Gastroesophageal sphincter (tissue), 3 donors: Measurements from ENCODE around the gene PXDN.

Experiments
- POLR2AphosphoS5 ChIP-seq: sonication (generic); formaldehyde crosslinking; IDR thresholded peaks from one replicate; pipeline ENCODE4 v1.6.1; 2017; ENCODE audit warnings: antibody characterized with exemption
- TF ChIP-seq, protein P1 (sequence below), 4 experiments: fragments of 200-600 bp in 2 of 4; fragments of 450-650 bp in 2 of 4; sonication (generic) in 1 of 4; IDR thresholded peaks; one replicate each; pipeline ENCODE4 v1.5.1; 2017 to 2019; ENCODE audit warnings: antibody characterized with exemption in 4 of 4, mild to moderate bottlenecking in 2 of 4, moderate library complexity in 2 of 4

GRCh38 chr2:1647417-1648240 is 96.7 kb downstream of the PXDN start:
- no peak for TF ChIP-seq POLR2AphosphoS5
- TF ChIP-seq, protein P1, sequence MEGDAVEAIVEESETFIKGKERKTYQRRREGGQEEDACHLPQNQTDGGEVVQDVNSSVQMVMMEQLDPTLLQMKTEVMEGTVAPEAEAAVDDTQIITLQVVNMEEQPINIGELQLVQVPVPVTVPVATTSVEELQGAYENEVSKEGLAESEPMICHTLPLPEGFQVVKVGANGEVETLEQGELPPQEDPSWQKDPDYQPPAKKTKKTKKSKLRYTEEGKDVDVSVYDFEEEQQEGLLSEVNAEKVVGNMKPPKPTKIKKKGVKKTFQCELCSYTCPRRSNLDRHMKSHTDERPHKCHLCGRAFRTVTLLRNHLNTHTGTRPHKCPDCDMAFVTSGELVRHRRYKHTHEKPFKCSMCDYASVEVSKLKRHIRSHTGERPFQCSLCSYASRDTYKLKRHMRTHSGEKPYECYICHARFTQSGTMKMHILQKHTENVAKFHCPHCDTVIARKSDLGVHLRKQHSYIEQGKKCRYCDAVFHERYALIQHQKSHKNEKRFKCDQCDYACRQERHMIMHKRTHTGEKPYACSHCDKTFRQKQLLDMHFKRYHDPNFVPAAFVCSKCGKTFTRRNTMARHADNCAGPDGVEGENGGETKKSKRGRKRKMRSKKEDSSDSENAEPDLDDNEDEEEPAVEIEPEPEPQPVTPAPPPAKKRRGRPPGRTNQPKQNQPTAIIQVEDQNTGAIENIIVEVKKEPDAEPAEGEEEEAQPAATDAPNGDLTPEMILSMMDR (IDR thresholded peaks at IDR 0.05): no peak
